Hippocampal formation (tissue), 2 donors: ENCODE measurements around the gene HNRNPA1.
"Not testable (repeated sequence)": the region's sequence is repeated elsewhere in the genome, so short reads cannot be mapped to it uniquely, and the experiment has no call there.

Experiments used
- DNase-seq, 2 donors: peaks; one replicate each; lab custom pipeline; 2025; lab: John Stamatoyannopoulos, UW

The HNRNPA1 gene

DNA sequence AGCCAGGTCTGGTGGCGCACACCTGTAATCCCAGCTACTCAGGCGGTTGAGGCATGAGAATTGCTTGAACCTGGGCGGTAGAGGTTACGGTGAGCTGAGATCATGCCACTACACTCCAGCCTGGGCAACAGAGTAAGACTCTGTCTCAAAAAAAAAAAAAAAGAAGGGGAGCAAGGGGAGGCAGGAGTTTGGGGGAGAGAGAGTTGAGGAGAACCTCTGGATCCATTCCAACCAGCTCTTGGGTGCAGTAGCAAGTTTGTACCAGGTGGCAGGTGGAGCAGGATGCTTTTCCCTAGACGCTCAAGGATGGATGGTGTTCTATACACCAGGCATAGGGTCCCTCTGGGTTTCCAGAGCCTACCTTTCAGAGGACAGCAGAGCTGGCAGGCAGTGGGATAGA lies 18.4 kb downstream of the HNRNPA1 start:
- no peak for DNase-seq

DNA sequence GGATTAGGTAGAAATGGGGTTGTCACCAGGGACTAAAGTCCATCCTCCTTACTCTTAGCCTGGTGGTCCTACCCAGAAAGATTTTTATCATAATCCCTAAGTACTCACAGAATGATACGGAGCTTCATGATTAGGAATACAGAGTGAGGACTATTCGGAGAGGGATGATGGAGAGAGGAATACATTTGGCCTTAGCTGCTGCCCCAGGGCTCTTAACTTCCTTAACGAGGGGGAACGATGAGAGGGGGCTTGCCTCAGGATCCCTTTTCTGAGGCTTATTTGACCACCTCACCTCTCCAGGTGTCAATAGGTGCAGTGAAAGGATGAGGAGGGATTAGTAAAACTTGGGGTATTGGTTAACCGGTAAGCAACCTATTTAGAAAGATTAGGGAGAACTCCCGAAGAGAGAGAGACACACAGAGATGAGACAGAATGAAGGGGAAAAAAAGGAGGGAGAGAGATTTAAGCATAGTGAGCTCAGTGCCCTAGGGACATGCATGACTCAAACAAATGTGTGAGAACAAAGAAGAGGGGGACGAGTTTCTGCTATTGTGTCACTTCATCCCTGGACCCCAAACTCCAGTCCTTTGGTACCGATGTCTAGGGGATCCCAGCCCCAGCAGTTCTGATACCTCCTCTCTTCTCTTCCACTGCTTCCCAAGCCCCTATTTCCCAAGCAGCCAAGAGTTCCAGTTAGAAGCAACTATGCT lies 19.1 kb downstream of the HNRNPA1 start:
- DNase-seq: no peak

DNA sequence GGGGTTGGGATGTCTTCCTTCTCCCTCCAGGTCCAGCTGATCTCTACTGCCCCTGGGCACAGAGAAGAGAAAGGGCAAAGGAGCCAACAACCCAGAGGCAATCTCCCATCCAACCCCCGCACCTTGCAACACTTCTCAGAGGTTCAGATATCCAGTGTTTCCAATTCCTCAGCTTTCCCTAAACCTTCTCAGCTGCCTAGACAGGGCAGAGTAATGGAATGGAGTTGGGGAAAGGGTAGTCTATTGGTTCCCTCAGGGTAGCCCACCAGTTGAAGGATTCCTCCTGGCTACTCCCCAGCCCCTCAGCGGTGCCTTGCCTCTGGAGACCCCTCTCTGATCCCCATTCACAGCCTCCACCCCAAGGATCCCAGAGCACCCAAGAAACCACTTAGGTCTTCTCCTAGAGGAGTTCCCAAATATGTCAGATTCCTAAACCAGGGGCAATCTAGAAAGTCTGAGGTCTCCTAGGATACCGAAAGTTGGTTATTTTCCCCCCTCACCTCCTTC lies 19.8 kb downstream of the HNRNPA1 start:
- DNase-seq: no peak

DNA sequence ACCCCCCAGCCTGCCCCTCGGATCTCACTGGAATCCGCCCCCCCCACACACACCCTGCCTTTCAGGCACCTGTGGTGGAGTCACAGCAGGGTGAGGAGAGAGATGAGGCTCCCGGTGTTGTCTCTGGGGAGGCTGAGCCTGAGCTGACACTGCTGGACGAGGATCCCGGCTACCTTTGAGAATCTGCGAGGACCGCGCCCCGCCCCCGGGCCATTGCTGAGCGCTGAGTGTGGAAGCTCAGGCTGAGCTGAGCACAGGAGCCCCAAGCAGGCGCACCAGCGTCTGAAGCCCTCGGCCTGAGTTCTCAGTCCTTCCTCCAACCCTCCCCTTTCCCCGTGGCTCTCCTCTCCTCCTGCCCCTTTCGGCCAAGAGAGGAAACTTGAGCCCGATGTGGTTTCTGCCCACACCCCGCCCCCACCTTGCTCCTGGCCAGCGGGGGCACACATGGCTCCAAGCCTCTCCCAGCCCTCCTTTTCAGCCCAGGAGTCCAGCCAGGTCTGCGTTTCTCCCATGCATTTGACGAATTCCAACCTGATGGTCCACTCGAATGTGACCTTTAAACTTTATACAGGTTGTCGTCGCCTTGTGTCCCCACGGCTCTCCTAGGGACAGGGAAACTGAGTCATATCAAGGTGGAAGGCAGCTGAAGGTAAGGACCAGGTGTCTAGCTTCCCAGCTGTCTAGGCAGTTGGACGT lies 20.4 kb downstream of the HNRNPA1 start, which contains the start of gene NFE2:
NFE2 (minus strand) TSS at position 284 of the 696 bp plus-strand sequence. CDS start 5,767 bp downstream, outside the sequence.
- DNase-seq: no peak

DNA sequence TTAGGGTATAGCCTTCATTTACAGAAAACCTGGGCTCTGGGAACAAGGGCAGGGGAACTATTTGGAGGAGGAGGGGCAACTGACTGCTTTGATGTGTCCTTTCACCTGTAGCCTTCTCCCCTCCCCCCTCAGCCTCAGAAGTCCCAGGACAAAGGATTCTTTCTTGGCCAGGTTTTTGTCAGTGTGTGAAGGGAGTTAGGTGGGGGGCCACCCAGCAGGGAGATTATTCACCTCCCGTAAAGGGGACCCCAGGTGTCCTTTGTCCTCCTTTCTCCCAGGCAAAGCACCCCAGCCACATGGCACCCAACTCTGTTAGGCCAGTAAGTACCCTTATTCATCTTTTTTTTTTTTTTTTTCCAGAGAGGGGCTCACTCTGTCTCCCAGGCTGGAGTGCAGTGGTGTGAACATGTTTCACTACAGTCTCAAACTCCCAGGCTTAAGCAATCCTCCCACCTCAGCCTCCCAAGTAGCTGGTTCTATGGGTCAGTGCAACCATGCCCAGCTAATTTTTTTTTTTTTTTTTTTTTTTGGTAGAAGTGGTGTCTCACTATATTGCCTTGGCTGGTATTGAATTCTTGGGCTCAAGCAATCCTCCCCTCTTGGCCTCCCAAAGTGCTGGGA lies 21.0 kb downstream of the HNRNPA1 start:
- no peak for DNase-seq

DNA sequence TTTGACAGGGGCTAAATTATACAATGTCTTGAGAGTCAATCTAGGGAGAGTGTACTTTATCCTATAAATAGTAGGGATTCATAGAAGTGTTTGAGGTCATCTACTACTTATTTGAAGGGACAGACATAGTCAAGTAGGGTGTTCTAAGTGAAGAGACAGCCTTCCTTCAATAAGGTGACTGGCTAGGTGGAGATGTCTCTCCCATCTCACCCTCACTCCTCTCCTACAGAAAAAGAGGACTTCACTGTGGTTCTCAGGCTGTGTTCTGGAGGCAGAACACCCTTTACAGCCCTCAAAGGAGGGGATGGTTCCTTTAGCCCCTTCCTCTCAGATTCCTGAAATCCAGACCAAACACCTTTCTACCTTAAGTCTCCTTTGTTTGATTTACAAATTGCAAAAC lies 23.1 kb downstream of the HNRNPA1 start:
- no peak for DNase-seq

DNA sequence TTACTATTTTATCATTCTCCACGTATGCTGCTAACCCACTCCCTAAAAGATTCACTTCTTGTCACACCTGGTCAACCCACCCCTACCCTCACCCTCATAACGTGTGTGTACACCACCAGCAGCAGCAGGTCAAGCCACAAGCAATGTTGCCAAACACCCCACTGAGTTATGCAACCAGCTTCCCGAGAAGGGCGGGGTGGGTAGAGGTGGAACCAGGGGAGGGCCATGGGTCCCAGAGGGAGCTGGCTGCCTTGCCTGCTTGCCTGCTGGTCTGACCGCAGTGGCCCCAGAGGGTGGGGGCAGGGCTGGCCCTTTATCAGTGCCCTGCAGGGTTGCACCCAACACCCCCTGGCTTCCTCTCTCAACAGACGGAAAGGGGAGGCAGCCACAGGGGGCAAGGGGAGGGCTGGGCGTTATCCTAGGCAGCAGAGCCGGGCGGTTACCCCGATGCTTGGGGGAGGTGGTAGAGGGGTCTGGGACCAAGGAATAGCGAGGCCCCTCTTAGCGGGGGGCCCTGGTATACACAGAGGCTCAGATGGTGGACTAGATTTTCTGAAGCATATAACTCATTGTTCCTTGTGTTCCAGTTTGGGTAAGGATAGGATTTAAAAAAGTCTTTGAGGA lies 23.8 kb downstream of the HNRNPA1 start:
- no peak for DNase-seq

DNA sequence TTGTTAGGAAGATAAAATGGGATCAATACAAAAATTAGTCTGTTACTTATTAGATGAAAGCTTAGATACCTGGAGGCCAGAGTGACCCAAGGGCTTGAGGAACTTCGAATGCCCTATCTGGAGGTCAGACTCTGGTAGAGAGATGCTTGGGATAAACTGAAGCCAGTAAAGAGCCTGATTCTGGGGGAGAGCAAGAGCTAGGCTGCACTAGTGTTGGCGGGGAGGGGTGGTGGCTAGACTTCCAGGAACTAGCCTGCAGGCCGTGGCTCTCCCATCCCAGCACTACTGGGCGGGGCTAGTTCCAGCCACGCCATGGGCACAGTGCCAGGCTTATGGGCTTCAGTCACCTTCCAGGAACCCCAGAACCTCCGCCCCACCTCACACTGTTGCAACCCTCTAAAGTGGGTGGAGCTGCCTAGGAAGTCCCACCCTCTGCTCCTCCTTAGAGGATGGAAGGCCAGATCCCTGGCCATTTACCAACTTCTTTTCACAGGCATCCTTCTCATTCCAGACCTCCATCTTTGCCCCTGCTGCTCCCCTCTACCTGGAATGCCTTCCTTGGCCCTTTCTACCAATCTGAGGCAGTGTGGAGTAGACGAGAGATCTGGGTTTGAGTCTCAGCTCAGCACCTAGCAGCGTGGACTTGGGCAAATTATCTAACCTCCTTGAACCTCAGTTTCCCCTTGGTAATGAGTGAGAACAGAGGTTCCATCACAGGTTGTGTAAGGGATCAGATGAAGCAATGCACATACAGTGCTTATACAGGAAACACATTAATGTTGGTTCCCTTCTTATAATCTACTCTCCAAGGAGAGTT lies 26.6 kb downstream of the HNRNPA1 start:
- no peak for DNase-seq

DNA sequence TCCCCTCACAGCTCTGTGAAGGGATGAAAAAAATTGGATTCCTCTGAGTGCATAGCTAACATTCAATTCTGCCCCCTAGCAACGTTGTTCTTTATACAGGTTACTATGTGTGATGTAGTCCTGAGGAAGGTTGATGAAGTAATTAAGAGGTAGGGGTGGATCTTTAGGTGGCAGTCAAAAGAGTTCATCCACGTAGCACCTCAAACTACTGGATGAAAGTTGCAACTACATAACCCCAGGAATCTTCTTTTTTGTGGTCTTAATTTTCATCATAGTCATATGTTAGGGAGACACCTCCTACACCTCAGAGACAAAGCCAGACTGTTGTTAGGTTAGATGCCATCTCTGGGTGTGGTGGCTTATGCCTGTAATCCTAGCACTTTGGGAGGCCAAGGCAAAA lies 30.5 kb downstream of the HNRNPA1 start:
- DNase-seq: no peak

DNA sequence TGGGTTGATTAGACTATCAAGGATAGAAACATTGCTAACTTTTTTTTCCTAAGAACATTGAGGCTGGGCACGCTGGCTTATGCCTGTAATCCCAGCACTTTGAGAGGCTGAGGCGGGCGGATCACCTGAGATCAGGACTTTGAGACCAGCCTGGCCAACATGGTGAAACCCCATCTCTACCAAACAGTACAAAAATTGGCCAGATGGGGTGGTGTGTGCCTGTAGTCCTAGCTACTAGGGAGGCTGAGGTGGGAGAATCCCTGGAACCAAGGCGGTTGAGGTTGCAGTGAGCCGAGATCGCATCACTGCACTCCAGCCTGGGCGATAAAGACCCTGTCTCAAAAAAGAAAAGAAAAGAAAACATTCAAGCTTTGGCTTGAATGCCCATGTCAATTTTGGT lies 31.8 kb downstream of the HNRNPA1 start:
- DNase-seq: not testable (repeated sequence)

DNA sequence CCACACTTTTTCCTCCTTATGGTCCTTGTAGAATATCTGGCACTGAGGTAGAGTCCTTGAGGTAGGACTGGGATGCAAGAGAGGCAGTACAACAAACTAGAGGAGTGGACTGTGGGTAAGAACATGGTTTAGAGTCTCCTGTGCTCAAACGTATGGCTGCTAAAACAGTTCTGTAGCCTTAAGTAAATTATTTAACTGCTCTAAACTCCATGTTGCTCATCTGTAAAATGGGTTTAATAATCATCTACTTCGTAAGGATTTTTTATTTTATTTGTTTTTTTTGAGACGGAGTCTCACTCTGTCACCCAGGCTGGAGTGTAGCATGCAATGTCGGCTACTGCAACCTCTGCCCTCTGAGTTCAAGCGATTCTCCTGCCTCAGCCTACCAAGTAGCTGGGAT lies 40.8 kb downstream of the HNRNPA1 start:
- no peak for DNase-seq

DNA sequence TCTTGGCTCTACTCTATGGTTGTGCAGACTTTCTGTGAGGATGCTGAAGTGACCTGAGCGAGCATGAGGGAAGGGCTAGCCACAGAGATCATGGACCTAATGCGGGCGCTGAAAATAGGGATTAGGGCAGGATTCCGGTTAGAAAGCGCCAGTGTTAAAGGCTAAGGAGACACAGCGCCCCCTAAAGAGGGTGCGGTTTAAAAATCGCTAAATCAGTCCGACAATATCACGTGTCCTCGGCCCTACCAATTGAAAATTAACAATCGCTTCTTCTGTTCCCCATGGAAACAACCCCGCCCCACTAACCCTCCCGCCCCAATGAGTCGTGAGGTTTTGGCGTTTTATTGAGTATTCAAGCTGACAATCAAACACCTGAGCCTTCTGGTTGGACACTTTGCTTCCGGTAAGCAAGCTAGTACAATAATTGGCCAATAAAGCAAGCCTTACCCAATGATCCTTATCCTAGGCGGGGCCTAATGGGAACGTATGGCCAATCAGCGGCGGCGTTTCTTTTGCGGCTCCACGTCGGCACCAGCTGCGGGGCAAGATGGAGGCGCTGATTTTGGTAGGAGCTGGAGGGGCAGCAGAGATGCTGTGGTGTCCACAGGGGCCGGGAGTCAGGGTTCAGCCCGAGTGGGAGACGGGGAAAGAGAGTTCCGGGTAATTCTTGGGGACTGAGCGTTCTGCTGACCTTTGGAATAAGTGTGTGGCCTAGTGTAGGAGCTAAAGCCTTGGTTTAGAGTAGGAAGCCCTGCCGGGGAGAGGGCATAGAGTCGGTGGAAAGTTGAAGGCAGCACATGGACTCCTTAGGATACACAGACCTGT lies 44.3 kb downstream of the HNRNPA1 start, which contains the start of gene COPZ1:
COPZ1 (plus strand) TSS at position 515 of the 825 bp plus-strand sequence; CDS start at position 548, 33 bp downstream.
- peak; percentile 94 to 99 for DNase-seq

DNA sequence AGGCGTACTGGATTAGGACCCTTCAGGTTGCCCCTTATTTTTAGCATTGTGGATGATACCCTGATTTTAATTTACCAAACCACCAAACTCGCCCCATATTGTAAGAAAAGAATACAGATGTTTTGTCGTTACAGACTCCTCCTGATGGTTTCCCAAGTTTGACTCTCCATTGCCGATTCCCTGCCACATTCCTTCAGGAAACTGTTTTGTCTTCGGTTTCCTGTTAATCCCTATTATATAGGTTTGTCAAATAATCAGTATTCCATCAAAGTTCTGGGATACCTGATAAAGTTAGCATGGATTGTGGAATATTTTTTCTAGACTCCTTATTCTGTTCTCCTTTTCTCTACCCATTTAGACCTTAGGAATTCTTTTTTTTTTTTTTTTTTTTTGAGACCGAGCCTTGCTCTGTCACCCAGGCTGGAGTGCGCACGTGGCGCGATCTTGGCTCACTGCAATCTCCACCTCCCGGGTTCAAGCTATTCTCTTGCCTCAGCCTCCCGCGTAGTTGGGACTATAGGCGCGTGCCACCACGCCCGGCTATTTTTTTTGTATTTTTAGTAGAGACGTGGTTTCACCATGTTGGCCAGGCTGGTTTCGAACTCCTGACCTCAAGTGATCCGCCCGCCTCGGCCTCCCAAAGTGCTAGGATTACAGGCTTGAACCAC lies 45.0 kb downstream of the HNRNPA1 start:
- not testable (repeated sequence) for DNase-seq

DNA sequence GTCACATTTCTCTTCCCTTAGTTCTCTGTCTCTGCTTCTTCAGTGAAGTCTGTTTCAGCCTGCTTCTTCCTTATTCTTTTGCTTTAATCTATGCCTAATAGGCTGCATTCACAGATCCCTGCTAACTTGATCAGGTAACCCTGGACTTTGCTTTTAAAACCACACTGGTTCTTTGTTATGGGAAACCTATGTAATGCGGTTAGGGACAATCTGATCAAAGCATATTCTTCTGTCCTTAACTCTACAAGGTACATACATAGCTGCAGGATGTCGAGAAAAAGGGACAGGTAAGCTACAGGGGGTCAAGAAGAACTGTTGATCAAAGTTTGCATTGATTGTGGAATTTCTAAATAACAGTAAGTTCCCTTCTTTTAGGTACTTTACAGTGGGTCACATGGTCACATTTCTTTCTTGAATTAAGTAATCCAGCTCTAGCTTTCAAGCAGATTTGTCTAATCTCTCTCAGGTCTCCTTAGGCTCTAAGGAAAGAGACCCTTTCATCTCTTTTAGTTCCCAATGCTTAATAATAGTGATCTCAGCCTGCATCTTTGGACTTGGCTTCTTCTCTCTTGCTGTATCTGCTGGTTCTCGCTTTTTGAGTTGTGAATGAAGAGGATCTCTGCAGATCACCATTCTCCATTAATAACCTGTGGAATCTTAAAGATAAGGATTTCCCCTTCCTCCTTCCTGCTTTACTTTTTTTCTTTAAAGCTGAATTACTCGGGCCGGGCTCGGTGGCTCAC lies 48.2 kb downstream of the HNRNPA1 start:
- no peak for DNase-seq

DNA sequence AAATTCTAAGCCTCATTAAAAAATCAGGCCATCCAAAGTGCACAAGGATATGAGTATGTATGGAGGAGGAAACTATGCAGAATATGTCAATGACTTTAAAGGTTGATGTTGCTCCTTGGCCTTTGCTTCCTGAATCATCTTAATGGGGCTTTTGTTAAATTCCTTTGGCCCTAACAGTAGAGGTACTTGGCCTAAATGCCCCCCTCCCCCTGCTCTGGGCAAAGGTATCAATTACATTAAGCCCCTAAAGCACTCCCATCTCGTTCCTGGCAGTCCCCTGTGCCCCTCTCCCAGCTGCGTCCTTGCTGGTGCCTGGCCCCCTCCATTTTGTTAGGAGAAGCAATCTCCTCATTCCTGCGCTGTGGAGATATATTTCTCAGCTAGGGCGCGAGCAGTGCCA lies 49.2 kb downstream of the HNRNPA1 start:
- no peak for DNase-seq

DNA sequence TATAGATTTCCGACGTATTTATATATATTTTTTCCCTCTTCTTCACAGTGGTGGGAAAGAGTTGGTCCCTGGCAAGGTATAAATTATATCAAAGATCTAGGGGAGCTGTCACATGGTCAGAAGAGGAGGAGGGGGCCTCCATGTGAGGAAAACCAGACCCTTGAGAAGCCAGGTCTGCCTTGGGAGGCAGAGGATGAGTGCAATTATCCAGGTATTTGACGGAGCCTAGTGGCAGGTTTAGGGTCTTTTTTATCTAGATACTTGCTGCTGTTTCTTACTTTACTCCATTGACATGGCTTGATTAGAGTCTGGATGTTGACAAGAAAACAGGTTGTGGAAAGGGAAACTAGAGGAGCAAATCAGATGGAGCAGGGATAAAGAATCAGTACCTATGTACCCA lies 49.9 kb downstream of the HNRNPA1 start:
- DNase-seq: no peak

DNA sequence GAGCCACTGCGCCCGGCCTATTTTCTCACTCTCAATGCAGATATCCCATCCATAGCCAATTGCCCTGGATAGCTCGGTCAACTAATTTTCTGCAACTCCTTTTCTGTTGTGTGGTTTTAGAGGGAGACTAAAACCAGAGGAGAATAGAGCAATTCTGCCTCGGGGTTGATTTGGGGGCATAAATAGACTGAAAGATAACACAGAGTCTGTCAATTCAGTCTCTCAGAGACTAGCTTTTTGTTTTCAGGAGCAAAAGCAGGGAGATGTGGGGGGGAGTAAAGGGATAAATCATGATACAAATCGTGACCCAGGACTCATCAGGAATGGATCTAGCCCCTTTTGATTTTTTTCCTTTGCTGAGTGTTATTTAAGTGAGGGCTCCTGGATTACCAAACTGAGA lies 50.9 kb downstream of the HNRNPA1 start:
- DNase-seq: no peak

DNA sequence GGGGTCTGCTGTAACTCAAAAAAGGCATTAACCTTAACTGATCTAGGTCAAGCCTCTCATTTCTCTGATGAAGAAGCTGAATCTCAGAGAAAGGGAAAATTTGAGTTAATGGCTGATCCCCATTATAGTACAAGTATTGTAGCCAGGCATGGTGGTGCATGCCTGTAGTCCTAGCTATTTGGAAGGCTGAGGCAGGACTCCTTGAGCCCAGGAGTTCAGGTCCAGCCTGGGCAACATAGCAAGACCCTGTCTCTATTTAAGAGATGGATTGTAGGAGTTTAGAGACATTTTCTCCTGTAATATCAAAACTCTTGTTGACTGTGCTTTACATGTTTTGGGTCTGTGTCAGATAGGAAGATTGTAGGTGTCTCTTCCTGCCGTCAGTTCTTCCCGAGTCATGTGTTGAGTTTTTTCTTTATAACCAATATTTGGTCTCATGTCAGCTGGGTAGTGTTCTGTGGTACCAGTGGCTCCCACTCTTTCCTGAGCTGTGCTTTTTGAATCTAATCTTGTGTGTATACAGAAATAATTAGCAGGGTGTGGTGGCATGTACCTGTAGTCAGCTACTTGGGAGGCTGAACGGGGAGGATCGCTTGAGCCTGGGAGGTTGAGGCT lies 53.0 kb downstream of the HNRNPA1 start:
- DNase-seq: no peak
